RWPE2 (cell line): Measurements from ENCODE around the gene CCNQ.

ENCODE experiments used
- ATAC-seq: fragments of 200-7000 bp; cut with Tn5 transposase; 3 replicates; pipeline ENCODE4 v1.9.1; 2021; ENCODE audit warnings: low read depth
- DNase-seq: peaks from one replicate; pipeline ENCODE4 v3.0.0-alpha.2; 2020; ENCODE audit warnings: low spot score
- H3K27ac ChIP-seq: fragments of 450-650 bp; 2 replicates; pipeline ENCODE4 v1.5.1; 2017; ENCODE audit warnings: mild to moderate bottlenecking; ENCODE audit not compliant: poor library complexity, severe bottlenecking
- H3K27me3 ChIP-seq: fragments of 250-450 bp; sonication (Bioruptor Pico); 2 replicates; pipeline ENCODE4 v1.5.1; 2021; ENCODE audit warnings: mild to moderate bottlenecking, moderate library complexity; ENCODE audit not compliant: insufficient read depth, poor library complexity, severe bottlenecking
- H3K36me3 ChIP-seq: fragments of 250-450 bp; sonication (Bioruptor Pico); 2 replicates; pipeline ENCODE4 v1.5.1; 2020; ENCODE audit warnings: low read depth, mild to moderate bottlenecking, moderate library complexity
- H3K4me1 ChIP-seq: fragments of 250-450 bp; sonication (Bioruptor Pico); 2 replicates; pipeline ENCODE4 v1.5.1; 2021; ENCODE audit warnings: mild to moderate bottlenecking, moderate library complexity; ENCODE audit not compliant: insufficient read depth, poor library complexity, severe bottlenecking
- H3K4me3 ChIP-seq: fragments of 250-450 bp; sonication (Bioruptor Pico); 2 replicates; pipeline ENCODE4 v1.5.1; 2021; ENCODE audit warnings: mild to moderate bottlenecking, moderate library complexity; ENCODE audit not compliant: severe bottlenecking
- H3K9me3 ChIP-seq: fragments of 250-450 bp; sonication (Bioruptor Pico); 2 replicates; pipeline ENCODE4 v1.5.1; 2021; ENCODE audit warnings: mild to moderate bottlenecking, moderate library complexity; ENCODE audit not compliant: severe bottlenecking
- CTCF ChIP-seq: fragments of 450-650 bp; IDR thresholded peaks from one replicate; pipeline ENCODE4 v1.5.1; 2017; ENCODE audit warnings: mild to moderate bottlenecking, moderate library complexity; ENCODE audit not compliant: poor library complexity, severe bottlenecking

Gene CCNQ

GRCh38 chrX:153592091-153592833, 6.7 kb downstream of the CCNQ start:
- Histone ChIP-seq H3K4me3 (no peak overlapping the region), H3K27ac (no peak overlapping the region), H3K27me3 (no peaks in the 10 kb centered on the region), H3K4me1 (no peaks in the 10 kb centered on the region), H3K36me3 (no peaks in the 10 kb centered on the region; the same call in 1 of the 2 replicates), H3K9me3 (no peaks in the 10 kb centered on the region)
- no peak for TF ChIP-seq CTCF
- DNase-seq: no peak
- ATAC-seq: no peak

GRCh38 chrX:153590961-153591956, 7.7 kb downstream of the CCNQ start:
- no peak for TF ChIP-seq CTCF
- Histone ChIP-seq H3K4me1 (no peaks in the 10 kb centered on the region), H3K27ac (no peak overlapping the region), H3K36me3 (no peaks in the 10 kb centered on the region), H3K4me3 (no peak overlapping the region), H3K9me3 (no peaks in the 10 kb centered on the region), H3K27me3 (no peaks in the 10 kb centered on the region)
- no peak for DNase-seq
- ATAC-seq: no peak

GRCh38 chrX:153588782-153589446, 10.0 kb downstream of the CCNQ start:
- ATAC-seq (no peak), DNase-seq (no peak)
- H3K9me3 ChIP-seq: no peaks in the 10 kb centered on the region
- no peaks in the 10 kb centered on the region for H3K36me3 ChIP-seq
- TF ChIP-seq CTCF: no peak
- no peak overlapping the region for H3K27ac ChIP-seq
- H3K4me1 ChIP-seq: no peaks in the 10 kb centered on the region
- no peaks in the 10 kb centered on the region for H3K27me3 ChIP-seq
- H3K4me3 ChIP-seq: no peak overlapping the region

- Histone ChIP-seq H3K27me3 (no peaks in the 10 kb centered on the region), H3K36me3 (no peaks in the 10 kb centered on the region), H3K9me3 (no peaks in the 10 kb centered on the region), H3K4me3 (no peak overlapping the region), H3K27ac (no peak overlapping the region), H3K4me1 (no peaks in the 10 kb centered on the region)
- DNase-seq: no peak
- no peak for TF ChIP-seq CTCF
- no peak for ATAC-seq
These were observed 10.7 kb downstream of the CCNQ start for GRCh38 chrX:153588021-153588781.
